OCI-LY3 (cell line): Measurements from ENCODE around the gene KRT14.

Experiments used
- H2AFZ ChIP-seq: fragments of 200-600, 300-600 bp; shearing (Covaris generic); 2 replicates; pipeline ENCODE4 v1.6.0; 2014; ENCODE audit warnings: antibody characterized with exemption, low read depth, low read length
- H3K27ac ChIP-seq: fragments of 200-600, 300-600 bp; sonication (generic); 2 replicates; pipeline ENCODE4 v1.5.1; 2014; ENCODE audit warnings: mild to moderate bottlenecking, low read length, moderate library complexity, mixed read lengths
- H3K27me3 ChIP-seq: fragments of 200-600, 300-600 bp; sonication (generic); 2 replicates; pipeline ENCODE4 v1.6.1; 2014; ENCODE audit warnings: low read depth, low read length, mixed read lengths
- H3K36me3 ChIP-seq: fragments of 200-600, 300-600 bp; sonication (generic); replicated peaks from 2 replicates; pipeline ENCODE3; 2014; ENCODE audit warnings: low read depth, low read length, mixed read lengths
- H3K4me1 ChIP-seq: fragments of 300-600, 200-600 bp; sonication (generic); 2 replicates; pipeline ENCODE4 v1.6.1; 2014; ENCODE audit warnings: low read length, mixed read lengths
- H3K4me2 ChIP-seq: fragments of 200-600, 300-600 bp; sonication (generic); 2 replicates; pipeline ENCODE4 v1.6.1; 2014; ENCODE audit warnings: low read length, mixed read lengths
- H3K4me3 ChIP-seq: fragments of 300-600, 200-600 bp; sonication (generic); 2 replicates; pipeline ENCODE4 v1.5.1; 2014; ENCODE audit warnings: antibody characterized with exemption, mild to moderate bottlenecking, low read length, moderate library complexity
- H3K79me2 ChIP-seq: fragments of 300-600, 200-600 bp; shearing (Covaris generic); 2 replicates; pipeline ENCODE4 v1.6.1; 2014; ENCODE audit warnings: mild to moderate bottlenecking, low read length, mixed read lengths
- H3K9ac ChIP-seq: fragments of 300-600, 200-600 bp; shearing (Covaris generic); 2 replicates; pipeline ENCODE4 v1.6.0; 2014; ENCODE audit warnings: mild to moderate bottlenecking, low read length, moderate library complexity
- H3K9me3 ChIP-seq: fragments of 200-600, 300-600 bp; shearing (Covaris generic); 2 replicates; pipeline ENCODE4 v1.6.1; 2014; ENCODE audit warnings: low read length, mixed read lengths; ENCODE audit not compliant: insufficient read depth
- H4K20me1 ChIP-seq: fragments of 200-600, 300-600 bp; sonication (generic); 2 replicates; pipeline ENCODE4 v1.6.1; 2016; ENCODE audit warnings: low read length, mixed read lengths; ENCODE audit not compliant: insufficient read depth
- CTCF ChIP-seq: fragments of 200-600, 300-600 bp; sonication (generic); IDR thresholded peaks from 2 replicates; pipeline ENCODE4 v1.5.1; 2014; ENCODE audit warnings: antibody characterized with exemption, low read length, low read depth
- EZH2phosphoT487 ChIP-seq: fragments of 200-600 bp; shearing (Covaris generic); IDR thresholded peaks from 2 replicates; pipeline ENCODE4 v1.6.1; 2018; ENCODE audit warnings: antibody characterized with exemption, mixed run types, low read depth

Gene KRT14

GRCh38 chr17:41586863-41587495 is at the start of gene KRT14:
TSS of gene KRT14 (minus strand) at chr17:41586895. CDS start at chr17:41586834, 61 bp downstream.
- H2AFZ ChIP-seq: no peak within 1 kb of the TSS
- no peak within 1 kb of the TSS for H3K4me3 ChIP-seq
- no peaks in the 10 kb centered on the region for H3K4me1 ChIP-seq
- H4K20me1 ChIP-seq: no peaks in the 10 kb centered on the region
- H3K27me3 ChIP-seq: peaks cover 7% of the 10 kb centered on the region; the same call in 1 of the 2 replicates
- no peaks in the 10 kb centered on the region for H3K36me3 ChIP-seq
- no peak for TF ChIP-seq EZH2phosphoT487
- TF ChIP-seq CTCF: no peak
- no peak within 1 kb of the TSS for H3K9ac ChIP-seq
- H3K27ac ChIP-seq: no peak within 1 kb of the TSS
- no peak within 1 kb of the TSS for H3K4me2 ChIP-seq
- H3K9me3 ChIP-seq: no peaks in the 10 kb centered on the region
- H3K79me2 ChIP-seq: no peaks in the 10 kb centered on the region

- Histone ChIP-seq H3K4me1 (no peaks in the 10 kb centered on the region), H3K27me3 (no peaks in the 10 kb centered on the region), H4K20me1 (no peaks in the 10 kb centered on the region), H2AFZ (no peak overlapping the region), H3K36me3 (no peaks in the 10 kb centered on the region), H3K27ac (no peak overlapping the region), H3K4me3 (no peak overlapping the region), H3K9me3 (no peaks in the 10 kb centered on the region), H3K9ac (no peak overlapping the region), H3K79me2 (no peaks in the 10 kb centered on the region), H3K4me2 (no peak overlapping the region)
- TF ChIP-seq CTCF (no peak), EZH2phosphoT487 (no peak)
Observed at GRCh38 chr17:41635121-41636097, 48.7 kb upstream of the KRT14 start.

- Histone ChIP-seq H3K27me3 (no peaks in the 10 kb centered on the region), H3K4me2 (no peak overlapping the region), H3K4me1 (no peaks in the 10 kb centered on the region), H3K4me3 (no peak overlapping the region), H2AFZ (no peak overlapping the region), H3K27ac (no peak overlapping the region), H3K9ac (no peak overlapping the region), H3K79me2 (no peaks in the 10 kb centered on the region), H3K9me3 (no peaks in the 10 kb centered on the region), H3K36me3 (no peaks in the 10 kb centered on the region), H4K20me1 (no peaks in the 10 kb centered on the region)
- TF ChIP-seq CTCF: no peak
Observed at GRCh38 chr17:41634639-41635038, 47.9 kb upstream of the KRT14 start.

- Histone ChIP-seq H2AFZ (no peak overlapping the region), H4K20me1 (no peaks in the 10 kb centered on the region), H3K9ac (no peak overlapping the region), H3K27ac (no peak overlapping the region), H3K36me3 (no peaks in the 10 kb centered on the region), H3K4me1 (no peaks in the 10 kb centered on the region), H3K79me2 (no peaks in the 10 kb centered on the region), H3K27me3 (no peaks in the 10 kb centered on the region), H3K9me3 (no peaks in the 10 kb centered on the region), H3K4me2 (no peak overlapping the region), H3K4me3 (no peak overlapping the region)
- TF ChIP-seq CTCF: no peak
- TF ChIP-seq EZH2phosphoT487: no peak
Observed at GRCh38 chr17:41633556-41634199, 47.0 kb upstream of the KRT14 start.
